Stimulated activated memory B cell treated with anti-CD40 and anti-IgM and Interleukin-4, amounts not matched to agents 10 μg/mL and 1 μg/mL and 100 μg/mL, for 72 hours (primary cell): ENCODE results near the gene GRIK2.

ENCODE experiments used
- ATAC-seq: fragments of 150-1000 bp; cut with Tn5 transposase; 2 replicates; pipeline ENCODE4 v1.10.0; 2021
- H3K27ac Mint-ChIP-seq: one replicate; pipeline ENCODE4 v1.8.0; 2022; ENCODE audit warnings: mild to moderate bottlenecking, mixed read lengths
- H3K27me3 Mint-ChIP-seq: one replicate; pipeline ENCODE4 v1.8.0; 2022; ENCODE audit warnings: mixed read lengths
- H3K36me3 Mint-ChIP-seq: one replicate; pipeline ENCODE4 v1.8.0; 2022; ENCODE audit warnings: mixed read lengths
- H3K4me1 Mint-ChIP-seq: one replicate; pipeline ENCODE4 v1.8.0; 2022; ENCODE audit warnings: mixed read lengths
- H3K4me3 Mint-ChIP-seq: one replicate; pipeline ENCODE4 v1.8.0; 2022; ENCODE audit warnings: mild to moderate bottlenecking, moderate library complexity, mixed read lengths
- H3K9me3 Mint-ChIP-seq: one replicate; pipeline ENCODE4 v1.8.0; 2022; ENCODE audit warnings: mixed read lengths

The GRIK2 gene

DNA sequence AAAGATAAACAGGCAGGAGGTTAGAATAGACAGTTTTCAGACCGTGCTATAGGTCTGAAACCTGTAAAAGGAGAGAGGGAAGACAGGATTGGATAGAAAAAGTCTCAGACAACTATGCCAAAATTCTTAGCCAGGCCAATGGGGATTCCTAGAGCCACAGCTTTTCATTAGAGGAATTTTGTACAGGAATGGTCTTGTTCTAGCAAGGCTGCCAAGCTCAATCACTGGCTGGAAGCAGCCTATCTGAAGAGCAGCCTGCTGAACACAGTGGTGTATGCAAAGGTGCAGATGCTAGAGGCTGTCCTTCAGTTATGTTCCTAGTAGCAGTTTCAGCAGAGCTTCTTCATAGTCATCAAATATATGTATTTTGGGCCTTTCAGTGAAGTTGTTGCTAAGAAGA, 313.1 kb downstream of the GRIK2 start:
- H3K27me3 Mint-ChIP-seq, result no peaks in the 10 kb centered on the region
- no peak overlapping the region for H3K27ac Mint-ChIP-seq
- H3K4me1 Mint-ChIP-seq, result no peaks in the 10 kb centered on the region
- no peaks in the 10 kb centered on the region for H3K36me3 Mint-ChIP-seq
- no peak for ATAC-seq
- H3K4me3 Mint-ChIP-seq, result no peak overlapping the region
- H3K9me3 Mint-ChIP-seq, result peaks cover 6% of the 10 kb centered on the region

DNA sequence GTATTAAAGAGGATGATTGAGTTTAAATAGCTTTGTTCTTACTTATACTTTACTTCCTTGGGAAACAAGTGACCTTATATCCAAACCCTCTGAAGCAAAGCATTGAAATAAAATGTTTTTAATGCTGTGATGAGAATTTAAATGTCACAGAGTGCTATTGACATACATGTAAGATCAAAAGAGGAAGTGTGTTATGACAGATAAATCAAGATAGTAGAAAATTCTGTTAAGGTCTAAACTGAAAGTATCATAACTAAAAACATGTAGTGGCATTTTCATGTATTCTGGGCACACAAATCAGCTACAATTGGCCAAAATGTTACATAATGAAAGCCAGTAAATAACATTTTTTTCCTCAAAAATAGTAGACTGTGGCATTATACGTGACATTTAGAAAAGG, 318.0 kb downstream of the GRIK2 start:
- no peaks in the 10 kb centered on the region for H3K27me3 Mint-ChIP-seq

DNA sequence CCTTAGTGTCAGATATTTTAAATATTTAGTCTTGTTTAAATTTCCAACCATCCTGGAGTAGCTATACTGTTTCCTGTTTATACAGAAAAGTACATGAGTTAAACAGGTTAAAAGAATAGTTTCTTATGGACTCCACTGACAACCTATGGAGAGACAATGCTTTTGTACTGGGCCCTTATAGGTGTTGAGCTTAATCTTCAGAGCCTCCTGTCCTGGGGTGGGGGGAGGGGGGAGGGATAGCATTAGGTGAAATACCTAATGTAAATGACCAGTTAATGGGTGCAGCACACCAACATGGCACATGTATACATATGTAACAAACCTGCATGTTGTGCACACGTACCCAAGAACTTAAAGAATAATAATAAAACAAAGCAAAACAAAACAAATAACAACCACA, 322.9 kb downstream of the GRIK2 start:
- H3K27me3 Mint-ChIP-seq, result no peaks in the 10 kb centered on the region
- no peaks in the 10 kb centered on the region for H3K9me3 Mint-ChIP-seq
- H3K4me1 Mint-ChIP-seq, result no peaks in the 10 kb centered on the region
- no peak overlapping the region for H3K4me3 Mint-ChIP-seq
- H3K27ac Mint-ChIP-seq, result no peak overlapping the region
- H3K36me3 Mint-ChIP-seq, result no peaks in the 10 kb centered on the region
- ATAC-seq, result no peak

More for the DNA sequence above, 318.0 kb downstream of the GRIK2 start:
- Mint-ChIP-seq H3K36me3 (no peaks in the 10 kb centered on the region), H3K27ac (no peak overlapping the region), H3K4me1 (no peaks in the 10 kb centered on the region), H3K9me3 (no peaks in the 10 kb centered on the region), H3K4me3 (no peak overlapping the region)
- no peak for ATAC-seq

DNA sequence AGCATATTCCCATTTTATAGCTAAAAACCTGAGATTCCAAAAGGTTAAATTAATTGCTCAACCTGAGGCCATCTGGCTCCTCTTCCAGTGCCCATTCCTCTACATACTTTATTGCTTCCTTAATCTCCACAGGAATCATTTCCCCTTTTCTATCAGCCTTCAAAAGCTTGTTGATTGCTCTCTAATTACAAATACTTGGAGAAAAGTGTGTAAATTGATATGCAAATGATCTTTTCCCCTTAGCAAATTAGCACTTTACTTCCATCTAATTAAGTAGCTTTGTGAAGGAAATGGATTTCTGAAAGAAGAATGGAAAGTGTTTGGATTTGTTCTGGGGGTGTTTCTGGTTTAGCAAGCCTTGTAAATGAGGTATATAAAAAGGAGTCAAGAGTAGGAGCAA, 323.3 kb downstream of the GRIK2 start:
- ATAC-seq, result no peak
- H3K9me3 Mint-ChIP-seq, result no peaks in the 10 kb centered on the region

DNA sequence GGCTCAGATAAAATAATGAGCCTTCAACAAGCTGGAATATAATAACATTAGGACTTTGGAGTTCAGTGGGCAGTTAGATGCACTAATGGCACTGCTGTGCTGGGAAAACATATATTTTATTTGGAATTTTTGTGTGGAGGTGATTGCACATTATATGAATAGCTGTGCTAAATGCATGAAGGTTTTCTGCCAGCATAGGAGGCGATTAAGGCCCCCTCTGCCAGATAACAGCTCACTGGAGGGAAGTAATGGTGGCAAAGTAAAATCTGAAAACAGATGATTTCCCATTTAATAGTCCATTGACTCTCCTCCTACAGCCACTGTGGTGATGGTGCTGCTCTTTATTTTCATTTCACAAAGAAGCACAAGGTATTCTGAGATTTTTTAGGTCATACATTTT, 326.0 kb downstream of the GRIK2 start:
- no peak for ATAC-seq
- H3K9me3 Mint-ChIP-seq, result no peaks in the 10 kb centered on the region
- no peaks in the 10 kb centered on the region for H3K27me3 Mint-ChIP-seq
- H3K36me3 Mint-ChIP-seq, result no peaks in the 10 kb centered on the region
- no peak overlapping the region for H3K4me3 Mint-ChIP-seq
- H3K27ac Mint-ChIP-seq, result no peak overlapping the region
- H3K4me1 Mint-ChIP-seq, result no peaks in the 10 kb centered on the region

More for the DNA sequence above, 323.3 kb downstream of the GRIK2 start:
- Mint-ChIP-seq H3K4me1 (no peaks in the 10 kb centered on the region), H3K4me3 (no peak overlapping the region), H3K27ac (no peak overlapping the region), H3K36me3 (no peaks in the 10 kb centered on the region), H3K27me3 (no peaks in the 10 kb centered on the region)

DNA sequence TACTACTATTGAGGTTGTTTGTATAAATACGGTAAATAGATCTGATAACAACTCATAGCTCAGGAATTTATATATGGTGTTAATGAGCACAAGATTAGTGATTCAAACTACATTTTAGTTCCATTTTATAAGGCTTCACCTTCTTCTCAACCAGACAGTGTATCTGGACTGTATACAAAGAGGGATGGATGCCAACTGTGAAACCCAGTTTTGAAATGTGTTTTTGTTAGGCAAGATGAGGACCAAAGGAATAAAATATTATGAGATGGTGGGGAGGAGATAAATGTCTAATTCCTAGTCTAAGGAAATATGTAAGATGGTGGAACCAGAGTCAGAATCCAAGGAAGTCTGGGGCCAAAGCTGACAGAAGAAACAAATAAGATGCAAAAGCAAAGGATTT, 329.0 kb downstream of the GRIK2 start:
- H3K27me3 Mint-ChIP-seq, result no peaks in the 10 kb centered on the region
- H3K9me3 Mint-ChIP-seq, result no peaks in the 10 kb centered on the region
- H3K27ac Mint-ChIP-seq, result no peak overlapping the region
- no peak for ATAC-seq
- no peak overlapping the region for H3K4me3 Mint-ChIP-seq
- H3K4me1 Mint-ChIP-seq, result no peaks in the 10 kb centered on the region
- no peaks in the 10 kb centered on the region for H3K36me3 Mint-ChIP-seq

DNA sequence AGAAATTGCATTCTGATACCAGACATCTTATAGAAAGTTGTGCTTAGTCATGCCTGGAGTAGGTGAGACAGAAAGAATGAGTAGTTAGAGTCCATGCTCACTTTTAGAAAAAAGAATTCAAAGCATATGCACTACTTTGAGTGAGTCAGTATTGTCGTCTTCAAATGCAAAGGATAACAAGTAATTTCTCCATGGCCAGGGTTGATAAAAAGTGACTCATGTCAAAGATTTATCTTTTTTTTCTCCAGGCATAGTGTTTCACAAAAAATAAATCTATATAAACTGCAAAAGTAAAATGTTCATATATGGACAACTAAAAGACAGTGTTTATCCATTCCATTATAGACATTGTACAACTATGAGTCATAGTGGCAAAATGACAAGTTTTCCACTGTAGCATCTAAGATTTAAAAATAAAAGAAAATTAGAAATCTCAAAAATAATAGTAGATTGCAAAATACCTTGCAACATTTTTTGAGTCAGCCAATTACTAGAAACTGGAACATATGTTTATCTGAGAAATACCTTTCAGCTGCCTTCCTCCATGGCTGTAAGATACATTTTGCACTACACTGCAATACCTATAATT, 329.6 kb downstream of the GRIK2 start:
- H3K27ac Mint-ChIP-seq, result no peak overlapping the region
- no peak overlapping the region for H3K4me3 Mint-ChIP-seq
- no peak for ATAC-seq
- no peaks in the 10 kb centered on the region for H3K36me3 Mint-ChIP-seq
- H3K4me1 Mint-ChIP-seq, result no peaks in the 10 kb centered on the region
- H3K27me3 Mint-ChIP-seq, result no peaks in the 10 kb centered on the region
- H3K9me3 Mint-ChIP-seq, result no peaks in the 10 kb centered on the region

DNA sequence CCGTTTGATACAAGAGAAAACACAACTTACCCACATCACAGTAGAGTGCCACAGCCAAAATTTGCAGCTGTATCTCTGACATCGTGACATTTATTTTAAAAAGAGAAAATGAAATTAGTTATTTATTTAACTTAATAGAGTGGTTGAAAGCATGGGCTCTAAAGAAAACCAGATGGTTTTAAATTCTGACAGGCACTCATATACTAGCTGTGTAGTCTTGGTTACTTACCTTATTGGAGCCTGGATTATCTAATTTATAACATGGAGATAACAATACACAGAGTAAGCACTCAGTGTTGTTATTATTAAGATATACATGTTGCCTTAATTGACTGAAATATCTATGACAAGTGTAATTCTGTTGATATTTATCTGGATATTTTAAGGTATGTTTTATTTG, 334.9 kb downstream of the GRIK2 start:
- H3K27me3 Mint-ChIP-seq, result no peaks in the 10 kb centered on the region
- ATAC-seq, result no peak
- H3K4me3 Mint-ChIP-seq, result no peak overlapping the region
- no peak overlapping the region for H3K27ac Mint-ChIP-seq
- H3K36me3 Mint-ChIP-seq, result no peaks in the 10 kb centered on the region
- no peaks in the 10 kb centered on the region for H3K4me1 Mint-ChIP-seq
- no peaks in the 10 kb centered on the region for H3K9me3 Mint-ChIP-seq

DNA sequence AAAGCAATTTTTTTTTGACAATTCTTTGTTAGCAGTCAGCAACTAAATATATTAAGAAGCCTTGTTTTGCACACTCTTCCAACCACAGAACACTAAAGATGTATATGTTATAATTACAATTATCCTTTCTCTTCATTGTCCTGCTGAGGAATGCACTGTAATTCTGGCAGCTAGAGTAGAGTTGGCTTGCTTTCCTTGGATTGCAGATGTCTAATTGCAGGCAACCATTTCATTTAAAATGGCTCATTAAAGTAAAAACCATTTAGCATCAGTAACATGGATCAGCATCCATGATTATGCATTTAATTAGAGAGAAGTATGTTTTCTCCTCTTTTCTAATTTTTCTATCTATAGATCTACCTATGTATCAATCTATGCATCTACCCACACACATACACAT, 335.4 kb downstream of the GRIK2 start:
- no peak overlapping the region for H3K27ac Mint-ChIP-seq
- no peaks in the 10 kb centered on the region for H3K27me3 Mint-ChIP-seq
- H3K36me3 Mint-ChIP-seq, result no peaks in the 10 kb centered on the region
- no peaks in the 10 kb centered on the region for H3K4me1 Mint-ChIP-seq
- no peak for ATAC-seq
- H3K9me3 Mint-ChIP-seq, result no peaks in the 10 kb centered on the region
- H3K4me3 Mint-ChIP-seq, result no peak overlapping the region

DNA sequence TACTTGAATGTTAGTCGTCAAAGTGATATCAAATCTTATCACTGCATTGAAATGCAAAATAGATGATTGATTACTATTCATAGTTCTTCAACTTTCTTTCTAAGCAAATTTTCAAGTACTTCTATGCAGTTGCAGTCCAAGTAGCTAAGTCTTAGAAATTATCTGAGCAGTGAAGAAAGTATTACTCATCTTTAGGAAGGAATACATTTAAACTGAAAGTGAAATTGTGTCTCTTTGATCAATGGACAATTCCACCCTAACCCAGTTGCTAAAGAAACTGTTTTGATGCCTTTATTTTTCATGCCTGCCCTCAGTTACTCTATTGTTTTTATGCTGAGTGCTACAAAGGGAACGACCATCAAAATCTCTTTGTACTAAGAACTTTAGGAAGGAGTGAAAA, 337.4 kb downstream of the GRIK2 start:
- no peaks in the 10 kb centered on the region for H3K4me1 Mint-ChIP-seq
- peaks cover 4% of the 10 kb centered on the region for H3K9me3 Mint-ChIP-seq
- H3K4me3 Mint-ChIP-seq, result no peak overlapping the region
- no peaks in the 10 kb centered on the region for H3K36me3 Mint-ChIP-seq
- no peak overlapping the region for H3K27ac Mint-ChIP-seq
- no peak for ATAC-seq
- H3K27me3 Mint-ChIP-seq, result no peaks in the 10 kb centered on the region

DNA sequence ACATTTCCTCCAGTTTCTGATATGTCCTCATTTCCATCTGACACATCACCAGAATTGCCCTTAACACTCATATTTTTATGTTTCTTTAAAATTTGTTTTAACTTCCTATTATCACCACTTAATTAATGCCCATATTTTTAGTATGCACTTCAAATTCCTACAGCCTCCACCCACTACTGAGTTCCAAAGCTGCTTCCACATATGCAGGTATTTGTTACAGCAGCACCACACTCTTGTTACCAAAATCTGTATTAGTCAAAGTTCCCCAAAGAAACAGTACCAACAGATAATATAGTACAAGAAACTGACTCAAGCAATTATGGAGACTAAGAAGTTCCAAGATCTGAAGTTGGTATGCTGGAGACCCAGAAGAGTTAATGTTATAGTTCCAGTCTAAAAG, 340.4 kb downstream of the GRIK2 start:
- no peak for ATAC-seq
- Mint-ChIP-seq H3K27ac (no peak overlapping the region), H3K9me3 (peaks cover 14% of the 10 kb centered on the region), H3K4me1 (no peaks in the 10 kb centered on the region), H3K27me3 (no peaks in the 10 kb centered on the region), H3K36me3 (no peaks in the 10 kb centered on the region), H3K4me3 (no peak overlapping the region)

DNA sequence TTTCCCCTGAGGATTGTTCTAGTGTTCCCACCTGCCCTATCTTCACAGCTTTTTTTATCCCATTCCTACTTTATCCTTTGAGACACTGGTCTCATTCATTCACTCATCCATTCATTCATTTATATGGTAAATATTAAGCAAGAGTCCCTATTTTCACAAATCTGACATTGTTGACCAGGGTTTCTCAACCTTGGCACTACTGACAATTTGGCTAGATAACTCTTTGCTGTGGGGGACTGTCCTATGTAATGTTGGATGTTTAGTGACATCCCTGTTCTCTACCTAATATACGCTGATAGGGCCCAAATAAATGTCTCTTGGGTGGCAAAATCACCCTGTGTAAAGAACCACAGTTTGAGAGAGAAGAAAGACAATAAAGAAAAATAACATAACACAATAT, 345.0 kb downstream of the GRIK2 start:
- H3K27ac Mint-ChIP-seq, result no peak overlapping the region
- no peak overlapping the region for H3K4me3 Mint-ChIP-seq
- peaks cover 14% of the 10 kb centered on the region for H3K9me3 Mint-ChIP-seq
- ATAC-seq, result no peak
- no peaks in the 10 kb centered on the region for H3K27me3 Mint-ChIP-seq
- no peaks in the 10 kb centered on the region for H3K4me1 Mint-ChIP-seq
- H3K36me3 Mint-ChIP-seq, result no peaks in the 10 kb centered on the region

DNA sequence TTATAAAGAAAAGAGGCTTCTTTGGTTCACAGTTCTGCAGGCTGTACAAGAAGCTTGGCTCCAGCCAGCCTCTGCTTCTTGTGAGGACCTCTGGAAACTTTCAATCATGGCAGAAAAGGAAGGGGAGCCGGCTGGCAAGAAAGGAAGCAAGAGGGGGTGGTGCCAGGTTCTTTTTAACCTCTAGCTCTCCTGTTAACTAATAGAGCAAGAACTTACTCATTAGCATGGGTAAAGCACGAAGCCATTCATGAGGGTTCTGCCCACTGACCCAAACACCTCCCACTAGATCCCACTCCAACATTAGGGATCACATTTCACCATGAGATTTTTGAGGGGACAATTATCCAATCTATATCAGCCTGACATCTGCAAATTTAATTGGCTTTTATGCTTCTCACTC, 347.1 kb downstream of the GRIK2 start:
- Mint-ChIP-seq H3K4me3 (no peak overlapping the region), H3K4me1 (no peaks in the 10 kb centered on the region), H3K36me3 (no peaks in the 10 kb centered on the region), H3K9me3 (peaks cover 10% of the 10 kb centered on the region), H3K27me3 (no peaks in the 10 kb centered on the region), H3K27ac (no peak overlapping the region)
- ATAC-seq, result no peak

DNA sequence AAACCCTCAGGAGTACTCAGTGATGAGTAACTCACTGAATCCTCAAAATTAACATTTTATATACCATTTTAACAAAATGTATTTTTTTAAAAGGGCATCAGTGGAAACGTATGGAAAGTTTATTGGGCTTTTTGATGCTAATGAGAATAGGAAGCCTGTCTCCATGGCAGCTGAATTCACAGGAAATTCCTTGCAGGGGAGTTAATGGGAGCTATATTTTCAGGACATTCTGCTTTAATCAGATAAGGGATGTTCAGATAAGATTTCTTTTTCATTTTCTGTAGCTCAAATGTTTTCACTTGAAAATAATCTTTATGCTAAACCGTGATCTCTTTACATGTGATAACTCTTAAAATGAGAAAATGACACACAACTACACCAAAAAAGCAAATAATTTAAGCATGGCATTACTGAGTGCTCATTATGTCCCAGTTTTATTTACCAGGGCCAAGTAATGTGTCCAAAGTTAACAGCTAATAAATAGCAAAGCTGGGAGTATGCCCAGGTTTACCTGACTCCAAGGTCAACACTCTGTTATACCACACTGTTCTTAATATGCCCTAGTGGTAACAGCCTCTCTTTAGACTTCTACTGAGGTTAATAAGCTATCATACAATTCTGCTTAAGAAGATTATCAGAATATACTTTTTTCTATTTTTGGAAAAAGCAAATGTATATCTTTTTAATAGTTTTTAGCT, 348.1 kb downstream of the GRIK2 start:
- H3K4me1 Mint-ChIP-seq, result no peaks in the 10 kb centered on the region

DNA sequence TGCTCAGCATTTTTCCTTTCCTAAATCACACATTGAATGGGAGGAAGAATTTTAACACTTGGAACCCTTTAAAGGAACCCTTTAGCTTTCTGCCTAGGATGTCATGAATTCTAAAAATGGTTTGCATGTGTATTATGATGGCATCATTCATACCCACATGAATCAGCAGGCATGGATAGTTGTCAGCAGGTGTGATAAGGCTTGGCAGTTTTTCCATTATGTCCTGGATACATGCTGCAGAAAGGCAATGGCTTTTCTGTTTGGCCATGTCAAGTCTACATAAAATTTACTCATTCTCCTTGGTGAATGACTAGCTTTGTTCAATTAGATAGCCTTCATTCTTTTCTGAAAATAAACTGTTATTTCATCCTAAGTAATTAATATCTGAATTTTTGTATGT, 353.7 kb downstream of the GRIK2 start:
- ATAC-seq, result no peak
- Mint-ChIP-seq H3K9me3 (no peaks in the 10 kb centered on the region), H3K27me3 (no peaks in the 10 kb centered on the region), H3K4me1 (no peaks in the 10 kb centered on the region), H3K36me3 (no peaks in the 10 kb centered on the region), H3K4me3 (no peak overlapping the region), H3K27ac (no peak overlapping the region)

More for the DNA sequence above, 348.1 kb downstream of the GRIK2 start:
- Mint-ChIP-seq H3K36me3 (no peaks in the 10 kb centered on the region), H3K27ac (no peak overlapping the region), H3K27me3 (no peaks in the 10 kb centered on the region), H3K9me3 (peaks cover 10% of the 10 kb centered on the region), H3K4me3 (no peak overlapping the region)
- ATAC-seq, result no peak

DNA sequence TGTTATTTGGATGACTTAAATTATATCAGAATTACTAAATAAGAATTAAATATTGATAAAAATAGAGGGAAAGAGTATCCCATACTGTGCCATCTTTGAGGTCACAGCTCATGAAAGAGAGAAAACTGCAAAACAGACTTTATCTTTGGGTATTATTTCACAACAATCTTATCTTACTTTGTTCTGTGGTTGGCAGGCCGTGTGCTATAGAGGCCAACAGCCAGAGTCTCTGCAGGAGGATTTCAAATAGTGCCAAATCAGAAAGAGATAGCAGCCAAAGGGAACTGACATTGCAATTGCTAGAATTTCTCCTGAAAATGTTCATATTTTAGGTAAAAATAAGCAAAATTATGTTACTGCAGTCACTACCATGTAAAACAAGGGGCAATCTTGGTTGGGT, 354.2 kb downstream of the GRIK2 start:
- Mint-ChIP-seq H3K4me3 (no peak overlapping the region), H3K27me3 (no peaks in the 10 kb centered on the region), H3K27ac (no peak overlapping the region), H3K9me3 (no peaks in the 10 kb centered on the region), H3K36me3 (no peaks in the 10 kb centered on the region), H3K4me1 (no peaks in the 10 kb centered on the region)
- ATAC-seq, result no peak
